Measurements from ENCODE around the gene NFAM1.

NFAM1 gene

GRCh38 chr22:42369250-42370041 lies 62.8 kb downstream of the NFAM1 start:
- H3K4me3 Mint-ChIP-seq = peak overlapping the region; percentile 80 to 90
- peak; percentile 79 for DNase-seq
- no peaks in the 10 kb centered on the region for H3K36me3 Mint-ChIP-seq
- H3K9me3 Mint-ChIP-seq = no peaks in the 10 kb centered on the region
- H3K27me3 Mint-ChIP-seq = peaks cover 38 to 39% of the 10 kb centered on the region in 2 donors
- peak; percentile 97 to 98 for ATAC-seq (replicated peaks)
- peaks cover 18 to 31% of the 10 kb centered on the region in 2 donors for H3K4me1 Mint-ChIP-seq
- H3K27ac Mint-ChIP-seq = no peak overlapping the region

GRCh38 chr22:42368379-42369249 lies 63.6 kb downstream of the NFAM1 start:
- Mint-ChIP-seq H3K36me3 (no peaks in the 10 kb centered on the region), H3K4me1 (peaks cover 18 to 31% of the 10 kb centered on the region in 2 donors), H3K9me3 (no peaks in the 10 kb centered on the region), H3K4me3 (peak overlapping the region; percentile 80 to 90), H3K27ac (no peak overlapping the region), H3K27me3 (peaks cover 44 to 46% of the 10 kb centered on the region in 2 donors)
- peak; percentile 32 to 34 for ATAC-seq (replicated peaks)
- DNase-seq = no peak

- Mint-ChIP-seq H3K36me3 (no peaks in the 10 kb centered on the region), H3K27me3 (peaks cover 46 to 47% of the 10 kb centered on the region in 2 donors), H3K4me1 (peaks cover 18 to 31% of the 10 kb centered on the region in 2 donors), H3K4me3 (peak overlapping the region in 1 of 2 donors; percentile 80), H3K9me3 (no peaks in the 10 kb centered on the region), H3K27ac (no peak overlapping the region)
- DNase-seq (no peak), ATAC-seq (replicated peaks) (no peak)
Observed at GRCh38 chr22:42367980-42368378, 64.2 kb downstream of the NFAM1 start.

DNA sequence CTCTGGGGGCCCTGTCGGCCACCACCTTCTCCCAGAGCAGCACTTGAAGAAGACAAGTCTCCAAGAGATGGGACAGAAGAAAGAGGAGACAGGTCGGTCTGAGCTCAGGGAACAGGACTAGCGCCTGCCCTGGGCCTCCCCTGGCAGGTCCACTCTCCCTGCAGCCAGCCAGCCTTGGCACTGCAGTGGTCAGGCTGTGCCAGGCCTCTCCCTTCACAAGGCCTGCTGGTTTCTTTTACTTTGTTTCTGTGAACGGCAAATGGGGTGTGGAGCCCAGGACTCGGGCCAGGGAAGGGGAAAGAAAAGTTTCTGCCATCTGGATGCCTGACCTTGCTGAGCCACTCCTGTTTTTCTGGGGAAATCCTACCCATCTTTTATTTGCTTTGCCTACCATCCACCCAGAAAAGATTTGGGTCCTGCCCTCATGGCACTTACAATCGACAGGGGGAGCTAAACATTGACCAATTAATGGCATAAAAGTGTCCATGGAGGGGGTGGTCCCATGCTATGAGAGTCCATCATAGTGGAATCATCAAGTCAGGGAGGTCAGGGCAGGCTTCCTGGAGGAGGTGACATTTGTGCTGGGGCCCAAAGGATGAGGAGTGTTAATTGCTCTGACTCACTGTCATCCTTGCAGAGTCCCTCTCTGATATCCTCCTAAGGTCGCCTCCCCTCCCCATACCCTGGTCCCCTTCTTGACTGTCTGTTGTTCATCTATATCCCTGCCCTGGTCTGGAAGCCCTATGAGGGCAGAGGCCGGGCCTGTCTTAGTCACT lies 65.2 kb downstream of the NFAM1 start:
- no peak overlapping the region for H3K4me3 Mint-ChIP-seq
- peaks cover 18 to 31% of the 10 kb centered on the region in 2 donors for H3K4me1 Mint-ChIP-seq
- peaks cover 52 to 57% of the 10 kb centered on the region in 2 donors for H3K27me3 Mint-ChIP-seq

DNA sequence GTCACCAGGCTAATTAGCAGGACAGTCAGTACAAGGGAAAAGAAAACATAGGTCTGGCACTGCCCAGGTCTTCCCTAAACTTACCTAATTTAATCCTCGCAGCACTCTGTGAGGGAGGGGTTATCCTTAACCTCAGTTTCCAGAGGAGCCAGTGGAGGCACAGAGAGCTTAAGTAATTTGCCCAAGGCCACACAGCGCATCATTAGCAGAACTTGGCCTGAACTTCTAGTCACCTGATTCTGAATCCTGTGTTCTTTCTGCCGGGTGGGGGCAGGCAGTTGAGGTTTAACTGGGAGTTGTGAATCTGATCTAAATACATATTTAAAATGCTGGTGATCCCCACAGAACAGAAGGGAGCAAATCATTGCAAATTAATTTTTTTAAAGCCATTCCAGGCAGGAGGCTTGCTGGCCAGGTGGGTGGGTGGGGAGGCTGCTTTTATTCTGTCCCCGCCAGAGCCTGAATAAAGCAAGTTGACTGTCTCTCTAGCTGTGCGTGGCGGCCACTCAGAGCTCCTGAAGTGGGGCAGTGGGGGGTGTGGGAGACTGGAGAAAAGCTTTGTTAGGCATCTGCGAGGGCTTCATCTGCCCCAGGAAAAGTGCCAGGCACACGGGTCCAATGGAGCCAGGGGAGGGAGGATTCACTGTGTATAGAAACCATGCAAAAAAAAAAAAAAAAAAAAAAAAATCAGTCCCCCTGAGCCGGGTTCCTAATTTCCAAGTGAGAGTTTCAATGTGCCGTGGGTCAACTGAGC lies 66.1 kb downstream of the NFAM1 start:
- H3K27ac Mint-ChIP-seq = no peak overlapping the region
- no peak for ATAC-seq (replicated peaks)
- H3K36me3 Mint-ChIP-seq = no peaks in the 10 kb centered on the region

More for the DNA sequence above, 65.2 kb downstream of the NFAM1 start:
- DNase-seq = no peak
- H3K36me3 Mint-ChIP-seq = no peaks in the 10 kb centered on the region
- H3K9me3 Mint-ChIP-seq = no peaks in the 10 kb centered on the region
- no peak for ATAC-seq (replicated peaks)
- H3K27ac Mint-ChIP-seq = no peak overlapping the region

GRCh38 chr22:42365111-42365865 lies 66.9 kb downstream of the NFAM1 start:
- no peak overlapping the region for H3K4me3 Mint-ChIP-seq
- no peak overlapping the region for H3K27ac Mint-ChIP-seq
- peaks cover 57 to 64% of the 10 kb centered on the region in 2 donors for H3K27me3 Mint-ChIP-seq
- ATAC-seq (replicated peaks) = no peak
- no peak for DNase-seq
- peaks cover 18 to 31% of the 10 kb centered on the region in 2 donors for H3K4me1 Mint-ChIP-seq
- H3K9me3 Mint-ChIP-seq = no peaks in the 10 kb centered on the region
- H3K36me3 Mint-ChIP-seq = no peaks in the 10 kb centered on the region

More for the DNA sequence above, 66.1 kb downstream of the NFAM1 start:
- Mint-ChIP-seq H3K4me3 (no peak overlapping the region), H3K9me3 (no peaks in the 10 kb centered on the region), H3K27me3 (peaks cover 58 to 60% of the 10 kb centered on the region in 2 donors), H3K4me1 (peaks cover 18 to 31% of the 10 kb centered on the region in 2 donors)
- no peak for DNase-seq

- H3K4me1 Mint-ChIP-seq = peaks cover 17 to 27% of the 10 kb centered on the region in 2 donors
- no peaks in the 10 kb centered on the region for H3K9me3 Mint-ChIP-seq
- H3K27ac Mint-ChIP-seq = no peak overlapping the region
- H3K36me3 Mint-ChIP-seq = no peaks in the 10 kb centered on the region
- DNase-seq (no peak), ATAC-seq (replicated peaks) (no peak)
- peaks cover 63 to 71% of the 10 kb centered on the region in 2 donors for H3K27me3 Mint-ChIP-seq
- no peak overlapping the region for H3K4me3 Mint-ChIP-seq
Observed at GRCh38 chr22:42364604-42365110, 67.5 kb downstream of the NFAM1 start.

DNA sequence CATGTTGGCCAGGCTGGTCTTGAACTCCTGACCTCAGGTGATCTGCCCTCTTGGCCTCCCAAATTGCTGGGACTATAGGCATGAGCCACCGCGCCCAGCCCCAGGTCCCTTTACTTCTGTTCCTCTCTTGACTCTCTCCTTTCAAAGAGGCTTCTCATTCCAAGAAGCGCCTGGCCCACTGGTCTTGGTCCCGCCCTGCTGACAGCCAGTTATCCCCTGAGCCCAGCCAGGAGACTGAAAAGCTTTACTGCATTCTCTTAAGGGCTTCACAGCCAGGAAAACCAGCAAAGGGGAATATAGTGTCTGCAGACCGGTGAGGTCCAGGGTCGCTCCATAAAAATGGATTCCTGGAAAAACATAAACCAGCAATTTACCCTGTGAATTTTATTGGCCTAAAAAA lies 68.3 kb downstream of the NFAM1 start:
- H3K36me3 Mint-ChIP-seq = no peaks in the 10 kb centered on the region
- ATAC-seq (replicated peaks) = no peak
- H3K4me3 Mint-ChIP-seq = no peak overlapping the region
- no peak for DNase-seq
- peaks cover 14 to 25% of the 10 kb centered on the region in 2 donors for H3K4me1 Mint-ChIP-seq
- peaks cover 64 to 74% of the 10 kb centered on the region in 2 donors for H3K27me3 Mint-ChIP-seq
- H3K27ac Mint-ChIP-seq = no peak overlapping the region
- H3K9me3 Mint-ChIP-seq = no peaks in the 10 kb centered on the region

GRCh38 chr22:42361523-42361922 lies 70.7 kb downstream of the NFAM1 start:
- peaks cover 0 to 2% of the 10 kb centered on the region in 2 donors for H3K9me3 Mint-ChIP-seq
- no peak overlapping the region for H3K4me3 Mint-ChIP-seq
- H3K4me1 Mint-ChIP-seq = peaks cover 7 to 12% of the 10 kb centered on the region in 2 donors
- H3K27ac Mint-ChIP-seq = no peak overlapping the region
- ATAC-seq (replicated peaks) (no peak), DNase-seq (no peak)
- H3K27me3 Mint-ChIP-seq = peaks cover 61 to 71% of the 10 kb centered on the region in 2 donors
- no peaks in the 10 kb centered on the region for H3K36me3 Mint-ChIP-seq

- H3K9me3 Mint-ChIP-seq = peaks cover 0 to 2% of the 10 kb centered on the region in 2 donors
- ATAC-seq (replicated peaks) = no peak
Observed at GRCh38 chr22:42360348-42360747, 71.9 kb downstream of the NFAM1 start.

DNA sequence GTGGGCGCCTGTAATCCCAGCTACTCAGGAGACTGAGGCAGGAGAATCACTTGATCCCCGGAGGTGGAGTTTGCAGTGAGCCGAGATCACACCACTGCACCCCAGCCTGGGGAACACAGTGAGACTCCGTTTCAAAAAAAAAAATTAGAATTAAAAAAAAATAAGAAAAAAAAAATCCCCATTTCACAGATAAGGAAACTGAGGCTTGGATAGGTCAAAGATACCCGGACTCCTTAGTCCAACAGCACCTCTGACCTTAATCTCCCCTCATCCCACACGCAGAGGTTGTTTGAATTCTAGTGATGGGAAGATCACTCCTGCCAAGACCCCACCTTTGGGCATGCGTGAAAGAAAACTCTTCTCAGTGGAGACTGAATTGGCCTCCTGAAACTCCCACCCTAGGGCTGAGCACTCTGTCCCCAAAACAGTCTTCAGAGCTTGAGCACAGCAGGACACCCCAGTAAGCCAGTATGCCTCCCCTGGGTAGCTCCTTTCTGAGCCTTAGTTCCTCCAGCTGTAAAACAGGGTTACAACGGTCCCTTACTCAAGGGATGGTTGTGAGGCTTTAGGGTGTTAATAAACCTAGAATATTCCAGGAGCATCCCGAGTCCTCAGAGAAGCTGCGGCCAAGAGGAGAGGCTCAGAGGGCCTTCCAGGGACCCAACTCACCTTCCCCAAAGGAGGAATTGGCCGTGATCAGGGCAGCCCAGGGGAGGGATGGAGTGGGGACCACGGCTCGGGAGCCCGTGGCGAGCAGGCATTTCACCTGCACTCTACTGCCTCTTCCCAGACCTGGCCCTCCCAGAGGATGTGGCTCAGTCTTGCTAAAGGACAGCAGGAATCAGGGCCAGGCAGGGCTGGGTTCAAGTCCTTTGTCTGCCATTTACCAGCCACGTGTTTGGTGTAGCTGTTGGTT lies 73.3 kb downstream of the NFAM1 start:
- H3K9me3 Mint-ChIP-seq = peaks cover 0 to 2% of the 10 kb centered on the region in 2 donors
- peaks cover 5 to 7% of the 10 kb centered on the region in 2 donors for H3K4me1 Mint-ChIP-seq
- no peak overlapping the region for H3K27ac Mint-ChIP-seq
- no peaks in the 10 kb centered on the region for H3K36me3 Mint-ChIP-seq
- H3K4me3 Mint-ChIP-seq = no peak overlapping the region
- H3K27me3 Mint-ChIP-seq = peaks cover 52 to 72% of the 10 kb centered on the region in 2 donors
- ATAC-seq (replicated peaks) = no peak
- DNase-seq = no peak

More at GRCh38 chr22:42360348-42360747, 71.9 kb downstream of the NFAM1 start:
- peak overlapping the region; percentile 33 for H3K27ac Mint-ChIP-seq
- DNase-seq = no peak
- peaks cover 5 to 9% of the 10 kb centered on the region in 2 donors for H3K4me1 Mint-ChIP-seq
- H3K27me3 Mint-ChIP-seq = peaks cover 54 to 65% of the 10 kb centered on the region in 2 donors
- H3K4me3 Mint-ChIP-seq = no peak overlapping the region
- no peaks in the 10 kb centered on the region for H3K36me3 Mint-ChIP-seq

Measured in stimulated activated naive B cell treated with anti-CD40 and anti-IgM and Interleukin-4, amounts not matched to agents 10 μg/mL and 1 μg/mL and 100 μg/mL, for 72 hours (primary cell).